ENCODE data around the gene SLC3A2. TPM values are rescaled to one million over a fixed set of nuclear protein-coding genes. Genes with fewer than 3 reads are reported as not detected.

SLC3A2 gene
- total and polyA plus RNA-seq, 2 of the 13 experiments (the other 11 are each of a cell fraction or from before 2014, with no cell fraction given): 213 to 226 TPM

- TF ChIP-seq SKI (IDR thresholded peaks at IDR 0.05; ENCODE audit: partially characterized antibody): peak; percentile 29
- no peak for TF ChIP-seq ZSCAN25 (CRISPR knock-in tag; IDR thresholded peaks at IDR 0.05)
- no peak for TF ChIP-seq PAF1 (CRISPR knock-in tag; IDR thresholded peaks at IDR 0.05)
- no peak; the same call in 1 of the 2 replicates for TF ChIP-seq MTERF4 (CRISPR knock-in tag; IDR thresholded peaks at IDR 0.05)
- no peak for TF ChIP-seq FOXM1 (CRISPR knock-in tag; IDR thresholded peaks at IDR 0.05)
- peak; percentile 26; the same call in 1 of the 2 replicates for TF ChIP-seq GPN1 (CRISPR knock-in tag; IDR thresholded peaks at IDR 0.05; ENCODE audit: borderline replicate concordance)
- TF ChIP-seq, protein P1, sequence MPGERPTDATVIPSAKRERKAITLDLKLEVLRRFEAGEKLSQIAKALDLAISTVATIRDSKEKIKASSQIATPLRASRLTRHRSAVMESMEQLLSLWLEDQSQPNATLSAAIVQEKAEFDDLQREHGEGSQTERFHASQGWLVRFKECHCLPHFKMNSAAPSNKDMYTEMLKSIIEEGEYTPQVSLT (CRISPR knock-in tag; IDR thresholded peaks at IDR 0.05; ENCODE audit: borderline replicate concordance, low read depth): peak; percentile 77; the same call in 1 of the 2 replicates
- 0 out of 2 replicates have a peak, but pooled peaks have one; percentile 18 for TF ChIP-seq ARID2 (CRISPR knock-in tag; IDR thresholded peaks at IDR 0.05; ENCODE audit: borderline replicate concordance)
- no peak for TF ChIP-seq KIAA2018 (CRISPR knock-in tag; IDR thresholded peaks at IDR 0.05; ENCODE audit: borderline replicate concordance)
- no peak for TF ChIP-seq SNAPC2 (CRISPR knock-in tag; IDR thresholded peaks at IDR 0.05)
- TF ChIP-seq HMG20B (CRISPR knock-in tag; conservative IDR thresholded peaks at IDR 0.05): no peak
- TF ChIP-seq RXRA (CRISPR knock-in tag; IDR thresholded peaks at IDR 0.05): peak; percentile 56; the same call in 1 of the 2 replicates
- TF ChIP-seq ZNF761 (CRISPR knock-in tag; conservative IDR thresholded peaks at IDR 0.05): peak; percentile 86; the same call in 1 of the 2 replicates
- TF ChIP-seq ZNF205 (CRISPR knock-in tag; IDR thresholded peaks at IDR 0.05): peak; percentile 91; the same call in 1 of the 2 replicates
- TF ChIP-seq RARG (CRISPR knock-in tag; IDR thresholded peaks at IDR 0.05; ENCODE audit: low read depth): no peak
- TF ChIP-seq, protein P2, sequence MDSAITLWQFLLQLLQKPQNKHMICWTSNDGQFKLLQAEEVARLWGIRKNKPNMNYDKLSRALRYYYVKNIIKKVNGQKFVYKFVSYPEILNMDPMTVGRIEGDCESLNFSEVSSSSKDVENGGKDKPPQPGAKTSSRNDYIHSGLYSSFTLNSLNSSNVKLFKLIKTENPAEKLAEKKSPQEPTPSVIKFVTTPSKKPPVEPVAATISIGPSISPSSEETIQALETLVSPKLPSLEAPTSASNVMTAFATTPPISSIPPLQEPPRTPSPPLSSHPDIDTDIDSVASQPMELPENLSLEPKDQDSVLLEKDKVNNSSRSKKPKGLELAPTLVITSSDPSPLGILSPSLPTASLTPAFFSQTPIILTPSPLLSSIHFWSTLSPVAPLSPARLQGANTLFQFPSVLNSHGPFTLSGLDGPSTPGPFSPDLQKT (CRISPR knock-in tag; IDR thresholded peaks at IDR 0.05; ENCODE audit: borderline replicate concordance): no peak
- TF ChIP-seq ZSCAN22 (CRISPR knock-in tag; IDR thresholded peaks at IDR 0.05): 0 out of 2 replicates have a peak, but pooled peaks have one; percentile 49
These were observed 41.4 kb upstream of the SLC3A2 start, which contains the start of gene WDR74 (continued) for GRCh38 chr11:62839050-62839945.
